HepG2 (cell line): ENCODE results near the gene HJURP. TPM values are rescaled to one million over a fixed set of nuclear protein-coding genes. Genes with fewer than 3 reads are reported as not detected.

Experiments used
- ATAC-seq: fragments of 200-7000 bp; cut with Tn5 transposase; 3 replicates; pipeline ENCODE4 v1.9.1; 2020; ENCODE audit warnings: mild to moderate bottlenecking, moderate library complexity
- BruUV-seq: library from RNA; stranded (reverse); fragments of 400-500 nt; replicated peaks from 2 replicates; lab custom pipeline; 2021; lab: Mats Ljungman, UMichigan
- CTCF ChIA-PET: fragments of 300-600 bp; formaldehyde crosslinking; extraction: SDS; loops from one replicate; lab custom pipeline; 2021; ENCODE audit warnings: low total read pairs, inconsistent platforms, low intra/inter-chr PET ratio; lab: Yijun Ruan, JAX
- POLR2A ChIA-PET: fragments of 350-600 bp; sonication (Branson Sonifier 250); formaldehyde crosslinking; loops from one replicate; lab custom pipeline; 2020; ENCODE audit warnings: antibody characterized with exemption, inconsistent platforms; lab: Yijun Ruan, JAX
- DNase-seq: peaks from one replicate; pipeline ENCODE4 v3.0.0-alpha.2; 2015; ENCODE audit warnings: low spot score
- FAIRE-seq: peaks from 3 replicates; lab custom pipeline; 2011; peaks lifted over from hg19 to GRCh38; lab: Jason Lieb, UNC
- H2AFZ ChIP-seq: one replicate; pipeline ENCODE4 v1.6.1; 2011; ENCODE audit warnings: low read length, inconsistent platforms
- H3K27ac ChIP-seq: fragments of 300-600 bp; 3 replicates; pipeline ENCODE4 v1.8.0; 2011; ENCODE audit warnings: mixed run types, mild to moderate bottlenecking, mixed read lengths, low read length, inconsistent platforms; ENCODE audit not compliant: insufficient read depth; ENCODE audit errors: extremely low read length
- H3K27me3 ChIP-seq, 2 experiments: fragments of 200-600 bp in 1 of 2; 2 replicates in 1 of 2; 3 replicates in 1 of 2; pipeline versions ENCODE4 v1.6.0 to v1.8.0; 2011; ENCODE audit warnings: low read length in 2 of 2, mild to moderate bottlenecking in 2 of 2, moderate library complexity in 2 of 2, inconsistent platforms in 1 of 2; ENCODE audit not compliant: insufficient read depth in 2 of 2, control insufficient read depth in 1 of 2
- H3K36me3 ChIP-seq, 2 experiments: fragments of 200-600 bp in 1 of 2; replicated peaks in 1 of 2; 2 replicates in 1 of 2; 3 replicates in 1 of 2; pipeline versions ENCODE4 v1.5.1 to v1.8.0; 2011; ENCODE audit warnings: low read length in 2 of 2, inconsistent platforms in 1 of 2; ENCODE audit not compliant: insufficient read depth in 2 of 2, control insufficient read depth in 1 of 2
- H3K4me1 ChIP-seq: 2 replicates; pipeline ENCODE4 v1.5.1; 2012; ENCODE audit warnings: low read length, inconsistent platforms; ENCODE audit not compliant: insufficient read depth
- H3K4me2 ChIP-seq: 2 replicates; pipeline ENCODE4 v1.6.0; 2011; ENCODE audit warnings: low read depth, low read length, inconsistent platforms
- H3K4me3 ChIP-seq, 3 experiments: fragments of 200-600 bp in 1 of 3; sonication (generic), shearing (Covaris generic) in 1 of 3; replicated peaks in 1 of 3; 2 replicates each; pipeline ENCODE4 v1.5.1; 2011 to 2016; ENCODE audit warnings: low read length in 3 of 3, inconsistent platforms in 2 of 3, low read depth in 2 of 3, mild to moderate bottlenecking in 2 of 3, control low read depth in 1 of 3, mixed read lengths in 1 of 3; ENCODE audit not compliant: insufficient read depth in 1 of 3
- H3K79me2 ChIP-seq: one replicate; pipeline ENCODE4 v1.6.1; 2011; ENCODE audit warnings: low read length, inconsistent platforms; ENCODE audit not compliant: insufficient read depth
- H3K9ac ChIP-seq: 2 replicates; pipeline ENCODE4 v1.6.0; 2011; ENCODE audit warnings: mild to moderate bottlenecking, low read depth, low read length, inconsistent platforms; ENCODE audit not compliant: insufficient read depth
- H3K9me3 ChIP-seq: 2 replicates; pipeline ENCODE4 v1.5.1; 2012; ENCODE audit warnings: mild to moderate bottlenecking, low read length
- H4K20me1 ChIP-seq: 2 replicates; pipeline ENCODE4 v1.6.0; 2011; ENCODE audit warnings: inconsistent platforms, mild to moderate bottlenecking, low read length, moderate library complexity; ENCODE audit not compliant: insufficient read depth
- ARID2 ChIP-seq: sonication (generic); formaldehyde crosslinking; IDR thresholded peaks from 2 replicates; pipeline ENCODE4 v1.8.1; 2022; ENCODE audit warnings: mild to moderate bottlenecking, missing genetic modification reagents, borderline replicate concordance
- ARNT ChIP-seq: fragments of 450-650 bp; IDR thresholded peaks from 2 replicates; pipeline ENCODE4 v1.6.1; 2017
- ATRX ChIP-seq: sonication (generic); formaldehyde crosslinking; IDR thresholded peaks from 2 replicates; pipeline ENCODE4 v1.4.0; 2020; ENCODE audit warnings: missing genetic modification reagents, borderline replicate concordance
- IRF1 ChIP-seq: sonication (generic); formaldehyde crosslinking; IDR thresholded peaks from 2 replicates; pipeline ENCODE4 v1.4.0; 2020; ENCODE audit warnings: low read depth, mild to moderate bottlenecking, missing genetic modification reagents
- MAZ ChIP-seq, 2 experiments: sonication (generic) in 1 of 2; formaldehyde crosslinking in 1 of 2; IDR thresholded peaks; 2 replicates each; pipeline versions ENCODE4 v1.5.0 to v1.6.1; 2012 to 2020; ENCODE audit warnings: low read depth in 2 of 2, mild to moderate bottlenecking in 2 of 2, borderline replicate concordance in 1 of 2, improper control_type of control experiment in 1 of 2, low read length in 1 of 2, missing genetic modification reagents in 1 of 2, moderate library complexity in 1 of 2
- MEF2D ChIP-seq: sonication (generic); formaldehyde crosslinking; IDR thresholded peaks from 2 replicates; pipeline ENCODE4 v1.5.1; 2020; ENCODE audit warnings: mild to moderate bottlenecking, missing genetic modification reagents
- MEIS1 ChIP-seq: sonication (generic); formaldehyde crosslinking; IDR thresholded peaks from 2 replicates; pipeline ENCODE4 v1.9.0; 2021; ENCODE audit warnings: mild to moderate bottlenecking, missing genetic modification reagents, moderate library complexity, borderline replicate concordance
- SALL2 ChIP-seq: sonication (generic); formaldehyde crosslinking; IDR thresholded peaks from 2 replicates; pipeline ENCODE4 v1.8.1; 2023; ENCODE audit warnings: mild to moderate bottlenecking, missing genetic modification reagents, inconsistent platforms
- SP1 ChIP-seq, 2 experiments: fragments of 450-650 bp in 1 of 2; sonication (generic) in 1 of 2; formaldehyde crosslinking in 1 of 2; IDR thresholded peaks; 2 replicates each; pipeline versions ENCODE4 v1.4.0 to v1.6.1; 2016 to 2020; ENCODE audit warnings: missing genetic modification reagents in 1 of 2
- ZFP82 ChIP-seq: sonication (generic); formaldehyde crosslinking; IDR thresholded peaks from 2 replicates; pipeline ENCODE4 v1.5.1; 2020; ENCODE audit warnings: mild to moderate bottlenecking, missing genetic modification reagents, borderline replicate concordance
- ZNF253 ChIP-seq: sonication (generic); formaldehyde crosslinking; IDR thresholded peaks from 2 replicates; pipeline ENCODE4 v1.8.0; 2022; ENCODE audit warnings: mild to moderate bottlenecking, missing genetic modification reagents, borderline replicate concordance
- ZNF576 ChIP-seq: sonication (generic); formaldehyde crosslinking; IDR thresholded peaks from 2 replicates; pipeline ENCODE4 v1.4.0; 2020; ENCODE audit warnings: mild to moderate bottlenecking, missing genetic modification reagents
- WGBS: methylation state at CpG from one replicate; pipeline ENCODE4 v1.1.6; 2017; ENCODE audit warnings: low lambda C conversion rate; 5-methylcytosine and 5-hydroxymethylcytosine counted together
- in situ Hi-C: cut with HindIII; loops from 2 replicates; pipeline ENCODE4 v1.10.0; 2017; ENCODE audit warnings: low pct_unique_long_range_greater_than_20kb; ENCODE audit not compliant: extremely low pct_ligation_motif_present
- intact Hi-C: fragments of 100-400 bp; cut with micrococcal nuclease; formaldehyde crosslinking; loops from one replicate; pipeline ENCODE4 v1.10.0; 2022; ENCODE audit not compliant: unreplicated experiment
- polyA plus RNA-seq, 8 experiments: library from polyadenylated mRNA; depleted of rRNA in 3 of 8; stranded (reverse) in 7 of 8; unstranded in 1 of 8; fragments of >200 nt; fragmentation: Illumina TruSeq in 4 of 8; extraction: Trizol in 4 of 8; gene quantifications; 2 replicates each; pipeline versions ENCODE4 v1.2.1 to v1.2.3, GENCODE V29; 2011 to 2016; ENCODE audit warnings: low read depth in 4 of 8, missing spikeins in 1 of 8, mixed read lengths in 1 of 8; ENCODE audit not compliant: insufficient read depth in 1 of 8
- total RNA-seq, 5 experiments: library from RNA; depleted of rRNA; stranded (reverse); fragments of >200 nt; fragmentation: Illumina TruSeq; extraction: Trizol; gene quantifications; 2 replicates each; pipeline ENCODE4 v1.2.3, GENCODE V29; 2016; ENCODE audit warnings: low read depth in 1 of 5
- TF ChIP-seq, protein P1 (sequence below): sonication (generic); formaldehyde crosslinking; IDR thresholded peaks from 2 replicates; pipeline ENCODE4 v1.4.0; 2020; ENCODE audit warnings: mild to moderate bottlenecking, missing genetic modification reagents
- TF ChIP-seq, protein P2 (sequence below): sonication (generic); formaldehyde crosslinking; IDR thresholded peaks from 2 replicates; pipeline ENCODE4 v1.4.0; 2020; ENCODE audit warnings: missing genetic modification reagents, borderline replicate concordance

Gene HJURP
- total and polyA plus RNA-seq, 2 of the 13 experiments (the other 11 are each of a cell fraction or from before 2014, with no cell fraction given): 36.3 to 43.9 TPM

GRCh38 chr2:233816771-233817170, 37.6 kb downstream of the HJURP start (continued):
- TF ChIP-seq SP1 (IDR thresholded peaks at IDR 0.05) (no peak), SP1 (CRISPR knock-in tag; IDR thresholded peaks at IDR 0.05) (no peak), ATRX (CRISPR knock-in tag) (no peak), MAZ (IDR thresholded peaks at IDR 0.05; ENCODE audit: borderline replicate concordance, low read depth, low read length) (no peak), MAZ (CRISPR knock-in tag; IDR thresholded peaks at IDR 0.05; ENCODE audit: low read depth) (no peak), IRF1 (CRISPR knock-in tag) (no peak), ZNF253 (CRISPR knock-in tag) (no peak), SALL2 (CRISPR knock-in tag) (no peak), ARNT (no peak), MEIS1 (CRISPR knock-in tag) (no peak)
- TF ChIP-seq, protein P1, sequence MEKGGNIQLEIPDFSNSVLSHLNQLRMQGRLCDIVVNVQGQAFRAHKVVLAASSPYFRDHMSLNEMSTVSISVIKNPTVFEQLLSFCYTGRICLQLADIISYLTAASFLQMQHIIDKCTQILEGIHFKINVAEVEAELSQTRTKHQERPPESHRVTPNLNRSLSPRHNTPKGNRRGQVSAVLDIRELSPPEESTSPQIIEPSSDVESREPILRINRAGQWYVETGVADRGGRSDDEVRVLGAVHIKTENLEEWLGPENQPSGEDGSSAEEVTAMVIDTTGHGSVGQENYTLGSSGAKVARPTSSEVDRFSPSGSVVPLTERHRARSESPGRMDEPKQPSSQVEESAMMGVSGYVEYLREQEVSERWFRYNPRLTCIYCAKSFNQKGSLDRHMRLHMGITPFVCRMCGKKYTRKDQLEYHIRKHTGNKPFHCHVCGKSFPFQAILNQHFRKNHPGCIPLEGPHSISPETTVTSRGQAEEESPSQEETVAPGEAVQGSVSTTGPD (CRISPR knock-in tag): no peak

DNA sequence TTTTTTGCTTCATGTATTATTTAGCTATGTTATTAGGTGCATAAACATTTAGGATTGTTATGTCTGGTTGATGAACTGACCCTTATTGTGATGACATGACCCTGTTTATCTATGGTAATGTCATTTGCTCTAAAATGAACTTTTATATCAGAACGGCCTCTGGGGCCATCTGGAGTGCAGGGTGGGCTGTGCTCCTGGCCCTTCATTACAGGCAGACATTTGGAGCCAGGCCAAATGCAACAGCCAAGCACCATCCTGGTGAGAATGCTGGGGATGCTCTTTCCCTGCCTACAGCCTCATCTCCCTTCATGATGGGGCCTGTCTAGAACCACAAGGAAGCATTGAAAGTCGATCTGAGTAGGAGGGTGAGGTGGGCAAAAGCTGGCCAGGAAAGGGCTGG, 38.0 kb downstream of the HJURP start:
- H3K4me3 ChIP-seq: no peak overlapping the region
- ATAC-seq (no peak), DNase-seq (no peak), FAIRE-seq (no peak)
- no peak overlapping the region for H2AFZ ChIP-seq
- no peaks in the 10 kb centered on the region for H4K20me1 ChIP-seq
- H3K9me3 ChIP-seq: no peaks in the 10 kb centered on the region
- POLR2A ChIA-PET: no interaction called here
- peaks cover 6 to 34% of the 10 kb centered on the region in 2 experiments; a peak in 4 of 5 replicates for H3K27me3 ChIP-seq
- H3K4me2 ChIP-seq: no peak overlapping the region
- CTCF ChIA-PET: no interaction called here
- 16% methylated on average over 2 of the region's 2 CpGs for WGBS
- no peaks in the 10 kb centered on the region for H3K36me3 ChIP-seq
- peaks cover 23% of the 10 kb centered on the region for H3K4me1 ChIP-seq
- intact Hi-C loops (no loop called here), in situ Hi-C loops (no loop called here)
- no TSS peak for BruUV-seq
- H3K9ac ChIP-seq: no peak overlapping the region
- H3K27ac ChIP-seq: no peak overlapping the region
- H3K79me2 ChIP-seq: no peaks in the 10 kb centered on the region
- TF ChIP-seq MEF2D (CRISPR knock-in tag) (no peak), ZFP82 (CRISPR knock-in tag) (no peak), ARID2 (no peak), ZNF576 (CRISPR knock-in tag) (no peak)
- TF ChIP-seq, protein P2, sequence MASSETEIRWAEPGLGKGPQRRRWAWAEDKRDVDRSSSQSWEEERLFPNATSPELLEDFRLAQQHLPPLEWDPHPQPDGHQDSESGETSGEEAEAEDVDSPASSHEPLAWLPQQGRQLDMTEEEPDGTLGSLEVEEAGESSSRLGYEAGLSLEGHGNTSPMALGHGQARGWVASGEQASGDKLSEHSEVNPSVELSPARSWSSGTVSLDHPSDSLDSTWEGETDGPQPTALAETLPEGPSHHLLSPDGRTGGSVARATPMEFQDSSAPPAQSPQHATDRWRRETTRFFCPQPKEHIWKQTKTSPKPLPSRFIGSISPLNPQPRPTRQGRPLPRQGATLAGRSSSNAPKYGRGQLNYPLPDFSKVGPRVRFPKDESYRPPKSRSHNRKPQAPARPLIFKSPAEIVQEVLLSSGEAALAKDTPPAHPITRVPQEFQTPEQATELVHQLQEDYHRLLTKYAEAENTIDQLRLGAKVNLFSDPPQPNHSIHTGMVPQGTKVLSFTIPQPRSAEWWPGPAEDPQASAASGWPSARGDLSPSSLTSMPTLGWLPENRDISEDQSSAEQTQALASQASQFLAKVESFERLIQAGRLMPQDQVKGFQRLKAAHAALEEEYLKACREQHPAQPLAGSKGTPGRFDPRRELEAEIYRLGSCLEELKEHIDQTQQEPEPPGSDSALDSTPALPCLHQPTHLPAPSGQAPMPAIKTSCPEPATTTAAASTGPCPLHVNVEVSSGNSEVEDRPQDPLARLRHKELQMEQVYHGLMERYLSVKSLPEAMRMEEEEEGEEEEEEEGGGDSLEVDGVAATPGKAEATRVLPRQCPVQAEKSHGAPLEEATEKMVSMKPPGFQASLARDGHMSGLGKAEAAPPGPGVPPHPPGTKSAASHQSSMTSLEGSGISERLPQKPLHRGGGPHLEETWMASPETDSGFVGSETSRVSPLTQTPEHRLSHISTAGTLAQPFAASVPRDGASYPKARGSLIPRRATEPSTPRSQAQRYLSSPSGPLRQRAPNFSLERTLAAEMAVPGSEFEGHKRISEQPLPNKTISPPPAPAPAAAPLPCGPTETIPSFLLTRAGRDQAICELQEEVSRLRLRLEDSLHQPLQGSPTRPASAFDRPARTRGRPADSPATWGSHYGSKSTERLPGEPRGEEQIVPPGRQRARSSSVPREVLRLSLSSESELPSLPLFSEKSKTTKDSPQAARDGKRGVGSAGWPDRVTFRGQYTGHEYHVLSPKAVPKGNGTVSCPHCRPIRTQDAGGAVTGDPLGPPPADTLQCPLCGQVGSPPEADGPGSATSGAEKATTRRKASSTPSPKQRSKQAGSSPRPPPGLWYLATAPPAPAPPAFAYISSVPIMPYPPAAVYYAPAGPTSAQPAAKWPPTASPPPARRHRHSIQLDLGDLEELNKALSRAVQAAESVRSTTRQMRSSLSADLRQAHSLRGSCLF: no peak
